Adrenal gland (tissue), 12 donors: ENCODE measurements around the gene TRIM37. TPM values are rescaled to one million over a fixed set of nuclear protein-coding genes. Genes with fewer than 3 reads are reported as not detected.

Experiments used
- DNase-seq, 7 donors: peaks; one replicate each; pipeline ENCODE4 v3.0.0-alpha.2; 2019 to 2020
- H3K27ac ChIP-seq, 5 donors: fragments of 200-600 bp; sonication (generic) in 4 of 5; 1 replicate in 3 of 5; 2 replicates in 2 of 5; pipeline versions ENCODE4 v1.5.1 to v1.8.0; 2016 to 2020; ENCODE audit warnings: mild to moderate bottlenecking in 1 of 5
- H3K27me3 ChIP-seq: fragments of 200-600 bp; 2 replicates; pipeline ENCODE4 v1.8.0; 2021
- H3K36me3 ChIP-seq, 2 donors: fragments of 200-600 bp; replicated peaks in 1 of 2; 1 replicate in 1 of 2; 2 replicates in 1 of 2; pipeline versions ENCODE4 v1.5.1 to v1.8.0; 2018 to 2022
- H3K4me1 ChIP-seq, 2 donors: fragments of 200-600 bp; replicated peaks in 1 of 2; 1 replicate in 1 of 2; 2 replicates in 1 of 2; pipeline versions ENCODE4 v1.5.1 to v1.8.0; 2018 to 2021
- H3K4me3 ChIP-seq, 4 donors: fragments of 200-600 bp; sonication (generic) in 3 of 4; one replicate each; pipeline ENCODE4 v1.5.1; 2016 to 2018
- H3K9me3 ChIP-seq, 3 donors: fragments of 200-600 bp; sonication (generic) in 1 of 3; replicated peaks in 1 of 3; 1 replicate in 2 of 3; 2 replicates in 1 of 3; pipeline versions ENCODE4 v1.5.1 to v1.8.0; 2016 to 2021
- POLR2A ChIP-seq, 2 donors: fragments of 450-650 bp; IDR thresholded peaks; one replicate each; pipeline ENCODE4 v1.6.1; 2017; ENCODE audit warnings: antibody characterized with exemption in 2 of 2, mild to moderate bottlenecking in 2 of 2, moderate library complexity in 1 of 2
- WGBS, 4 donors: extraction: QIAGEN DNeasy Blood & Tissue Kit in 2 of 4; methylation state at CpG; one replicate each; pipeline versions ENCODE4 v1.1.5 to v1.1.7; 2013 to 2017; 5-methylcytosine and 5-hydroxymethylcytosine counted together
- intact Hi-C, 2 donors: fragments of 100-400 bp; cut with DNase I; formaldehyde crosslinking; loops; one replicate each; pipeline versions ENCODE4 v1.14.1 to v1.15.0; 2022 to 2023
- polyA plus RNA-seq, 3 donors: library from polyadenylated mRNA; stranded (reverse); fragments of 200-250 nt in 2 of 3; fragments of 350-450 nt in 1 of 3; fragmentation: Illumina TruSeq in 1 of 3; extraction: RNeasy Lipid Tissue Mini Kit (QIAGEN cat#74804) in 1 of 3; gene quantifications; one replicate each; pipeline ENCODE4 v1.2.3, GENCODE V29; 2013 to 2014
- total RNA-seq, 9 donors: library from RNA; depleted of rRNA in 4 of 9; stranded (reverse); fragments of >200 nt in 4 of 9; fragments of 120-200 nt in 1 of 9; fragmentation: NEBNext Ultra II Directional in 1 of 9; extraction: Animal tissue kit (Norgen Biotek cat#: 25700) in 1 of 9; gene quantifications; one replicate each; pipeline versions ENCODE4 v1.1.0 to v1.2.4, GENCODE V29; 2013 to 2023
- TF ChIP-seq, protein P1 (sequence below), 6 experiments: fragments of 450-650 bp in 4 of 6; fragments of 200-600 bp in 2 of 6; sonication (generic) in 1 of 6; IDR thresholded peaks; 1 replicate in 5 of 6; 2 replicates in 1 of 6; pipeline versions ENCODE4 v1.5.1 to v1.8.0; 2016 to 2021; ENCODE audit warnings: antibody characterized with exemption in 6 of 6, mild to moderate bottlenecking in 2 of 6, moderate library complexity in 1 of 6
- donor health status: healthy with polysubstance abuse.
- donor health status: Bipolar disorder and iron deficiency.
- donor health status: DM: yes; HTN: yes; CAD: no.
- donor health status: DM: no; HTN: no; CAD: no.
- donor health status: DM: no; HTN: no; CAD: no.
- donor health status: DM: yes; HTN: yes; CAD: no.

The TRIM37 gene
- total and polyA plus RNA-seq, 12 donors = 6.0 to 37.2 (median 25.0) TPM

DNA sequence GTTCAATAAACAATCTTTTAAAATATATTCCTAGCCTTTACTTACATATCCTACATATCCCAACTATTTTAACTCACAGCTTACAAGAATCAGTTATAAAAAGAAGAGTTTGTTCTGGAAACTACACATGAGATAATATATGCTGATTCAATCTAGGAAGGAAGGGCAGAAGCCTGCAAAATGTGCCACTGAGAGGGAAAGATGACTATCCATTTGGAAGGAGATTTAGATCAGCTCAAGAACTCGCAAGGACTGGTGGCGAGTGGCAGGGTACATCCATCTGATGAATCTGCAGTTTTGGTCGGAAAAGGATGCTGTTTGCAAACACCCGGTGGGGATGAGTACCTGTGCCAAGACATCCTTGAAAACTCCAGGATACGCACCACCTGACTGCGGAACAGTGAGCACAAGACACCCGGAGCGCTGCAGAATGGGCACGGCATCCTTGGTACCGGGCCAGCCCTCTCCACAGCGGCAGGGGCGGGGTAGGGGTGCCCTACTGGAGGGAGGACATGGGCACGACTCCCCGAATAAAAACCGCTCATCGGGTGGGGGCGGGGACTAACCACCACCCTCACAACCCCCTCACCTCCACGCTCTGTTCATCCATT lies 723 bp downstream of the TRIM37 start:
- peak overlapping the region; percentile 67 to 95 (median 91) for H3K27ac ChIP-seq
- intact Hi-C loops = no loop called here
- H3K36me3 ChIP-seq = no peaks in the 10 kb centered on the region
- peak; percentile 63 to 83 (median 71) for DNase-seq
- WGBS, 4 donors = 0 to 1% (median 1%) methylated on average over 3 to 18 of the region's 18 CpGs
- TF ChIP-seq POLR2A (IDR thresholded peaks at IDR 0.05) = no peak
- TF ChIP-seq, protein P1, sequence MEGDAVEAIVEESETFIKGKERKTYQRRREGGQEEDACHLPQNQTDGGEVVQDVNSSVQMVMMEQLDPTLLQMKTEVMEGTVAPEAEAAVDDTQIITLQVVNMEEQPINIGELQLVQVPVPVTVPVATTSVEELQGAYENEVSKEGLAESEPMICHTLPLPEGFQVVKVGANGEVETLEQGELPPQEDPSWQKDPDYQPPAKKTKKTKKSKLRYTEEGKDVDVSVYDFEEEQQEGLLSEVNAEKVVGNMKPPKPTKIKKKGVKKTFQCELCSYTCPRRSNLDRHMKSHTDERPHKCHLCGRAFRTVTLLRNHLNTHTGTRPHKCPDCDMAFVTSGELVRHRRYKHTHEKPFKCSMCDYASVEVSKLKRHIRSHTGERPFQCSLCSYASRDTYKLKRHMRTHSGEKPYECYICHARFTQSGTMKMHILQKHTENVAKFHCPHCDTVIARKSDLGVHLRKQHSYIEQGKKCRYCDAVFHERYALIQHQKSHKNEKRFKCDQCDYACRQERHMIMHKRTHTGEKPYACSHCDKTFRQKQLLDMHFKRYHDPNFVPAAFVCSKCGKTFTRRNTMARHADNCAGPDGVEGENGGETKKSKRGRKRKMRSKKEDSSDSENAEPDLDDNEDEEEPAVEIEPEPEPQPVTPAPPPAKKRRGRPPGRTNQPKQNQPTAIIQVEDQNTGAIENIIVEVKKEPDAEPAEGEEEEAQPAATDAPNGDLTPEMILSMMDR (IDR thresholded peaks at IDR 0.05) = no peak
- peak overlapping the region; percentile 62 to 87 (median 84) for H3K4me3 ChIP-seq
- H3K27me3 ChIP-seq = no peaks in the 10 kb centered on the region
- H3K9me3 ChIP-seq = no peaks in the 10 kb centered on the region
- H3K4me1 ChIP-seq = peaks cover 16 to 29% of the 10 kb centered on the region in 2 donors

- TF ChIP-seq, protein P1 (IDR thresholded peaks at IDR 0.05) = no peak
- no peak for TF ChIP-seq POLR2A (IDR thresholded peaks at IDR 0.05)
- H3K9me3 ChIP-seq = no peaks in the 10 kb centered on the region
- no peaks in the 10 kb centered on the region for H3K27me3 ChIP-seq
- no peak overlapping the region for H3K4me3 ChIP-seq
- 67 to 100% (median 94%) methylated on average over 1 of the region's 1 CpG for WGBS, 4 donors
- DNase-seq = no peak
- H3K27ac ChIP-seq = no peak overlapping the region
- peaks cover 9 to 22% of the 10 kb centered on the region in 2 donors for H3K4me1 ChIP-seq
- intact Hi-C loops = no loop called here
- H3K36me3 ChIP-seq = no peaks in the 10 kb centered on the region
Observed at GRCh38 chr17:59101178-59101577, 5.5 kb downstream of the TRIM37 start.

GRCh38 chr17:59097876-59098275 lies 8.8 kb downstream of the TRIM37 start:
- Histone ChIP-seq H3K4me1 (no peaks in the 10 kb centered on the region), H3K27ac (no peak overlapping the region), H3K4me3 (no peak overlapping the region), H3K9me3 (no peaks in the 10 kb centered on the region), H3K27me3 (no peaks in the 10 kb centered on the region), H3K36me3 (no peaks in the 10 kb centered on the region)
- intact Hi-C loops = no loop called here
- DNase-seq = no peak
- TF ChIP-seq, protein P1 (IDR thresholded peaks at IDR 0.05) = no peak
- TF ChIP-seq POLR2A (IDR thresholded peaks at IDR 0.05) = no peak

GRCh38 chr17:59094861-59095530 lies 11.7 kb downstream of the TRIM37 start:
- intact Hi-C loops = no loop called here
- H3K27ac ChIP-seq = no peak overlapping the region

More at GRCh38 chr17:59094861-59095530, 11.7 kb downstream of the TRIM37 start:
- Histone ChIP-seq H3K4me3 (no peak overlapping the region), H3K36me3 (peaks cover 0 to 4% of the 10 kb centered on the region in 2 donors), H3K27me3 (no peaks in the 10 kb centered on the region), H3K4me1 (no peaks in the 10 kb centered on the region), H3K9me3 (no peaks in the 10 kb centered on the region)
- no peak for DNase-seq
- TF ChIP-seq, protein P1 (IDR thresholded peaks at IDR 0.05) = no peak
- no peak for TF ChIP-seq POLR2A (IDR thresholded peaks at IDR 0.05)
- WGBS, 4 donors = 83 to 90% (median 86%) methylated on average over 6 of the region's 6 CpGs
